DOHH2 (cell line): ENCODE data around the gene CUEDC1.

Experiments used
- H3F3A ChIP-seq: fragments of 200-600 bp; sonication (generic), shearing (Covaris generic); 2 replicates; pipeline ENCODE4 v1.6.0; 2016; ENCODE audit warnings: antibody characterized with exemption, mild to moderate bottlenecking; ENCODE audit not compliant: control insufficient read depth, insufficient read depth
- H3K27ac ChIP-seq: fragments of 200-600 bp; sonication (generic); 2 replicates; pipeline ENCODE4 v1.5.1; 2014; ENCODE audit warnings: low read depth, mild to moderate bottlenecking, low read length, moderate library complexity
- H3K27me3 ChIP-seq: fragments of 200-600 bp; sonication (generic); 2 replicates; pipeline ENCODE4 v1.6.1; 2014; ENCODE audit warnings: mild to moderate bottlenecking, low read length, mixed read lengths; ENCODE audit not compliant: control insufficient read depth
- H3K36me3 ChIP-seq: fragments of 200-600 bp; sonication (generic); 2 replicates; pipeline ENCODE4 v1.6.1; 2014; ENCODE audit warnings: mild to moderate bottlenecking, low read length, moderate library complexity, mixed read lengths; ENCODE audit not compliant: control insufficient read depth
- H3K4me1 ChIP-seq: fragments of 200-600 bp; sonication (generic); 2 replicates; pipeline ENCODE4 v1.6.1; 2014; ENCODE audit warnings: mild to moderate bottlenecking, low read length, mixed read lengths; ENCODE audit not compliant: control insufficient read depth
- H3K4me2 ChIP-seq: fragments of 200-600 bp; sonication (generic); 2 replicates; pipeline ENCODE4 v1.6.0; 2014; ENCODE audit warnings: mild to moderate bottlenecking, low read length, moderate library complexity
- H3K4me3 ChIP-seq: fragments of 200-600 bp; sonication (generic); 2 replicates; pipeline ENCODE4 v1.5.1; 2014; ENCODE audit warnings: mild to moderate bottlenecking, low read length, mixed read lengths
- H3K79me2 ChIP-seq: fragments of 200-600 bp; sonication (generic); 2 replicates; pipeline ENCODE4 v1.6.1; 2014; ENCODE audit warnings: mild to moderate bottlenecking, low read length, mixed read lengths; ENCODE audit not compliant: control insufficient read depth
- H3K9me2 ChIP-seq: fragments of 200-600 bp; sonication (generic); replicated peaks from 2 replicates; pipeline ENCODE4 v1.6.1; 2014; ENCODE audit warnings: mild to moderate bottlenecking, low read length, mixed read lengths; ENCODE audit not compliant: control insufficient read depth
- H3K9me3 ChIP-seq: fragments of 200-600 bp; sonication (generic); 2 replicates; pipeline ENCODE4 v1.6.1; 2014; ENCODE audit warnings: antibody characterized with exemption, low read length, mixed read lengths; ENCODE audit not compliant: control insufficient read depth, insufficient read depth
- H4K20me1 ChIP-seq: fragments of 200-600 bp; sonication (generic); 2 replicates; pipeline ENCODE4 v1.6.0; 2014; ENCODE audit warnings: low read depth, mild to moderate bottlenecking, antibody characterized with exemption, low read length, moderate library complexity; ENCODE audit not compliant: control insufficient read depth, insufficient read depth
- EZH2phosphoT487 ChIP-seq: fragments of 200-600 bp; sonication (generic); IDR thresholded peaks from 2 replicates; pipeline ENCODE4 v1.6.1; 2017; ENCODE audit warnings: borderline replicate concordance, mild to moderate bottlenecking, antibody characterized with exemption, low read length, moderate library complexity, mixed read lengths
- TF ChIP-seq, protein P1 (sequence below): fragments of 200-600 bp; sonication (generic); IDR thresholded peaks from one replicate; pipeline ENCODE4 v1.5.1; 2014; ENCODE audit warnings: antibody characterized with exemption, mild to moderate bottlenecking, low read depth, low read length; ENCODE audit not compliant: poor library complexity, severe bottlenecking

CUEDC1 gene

DNA sequence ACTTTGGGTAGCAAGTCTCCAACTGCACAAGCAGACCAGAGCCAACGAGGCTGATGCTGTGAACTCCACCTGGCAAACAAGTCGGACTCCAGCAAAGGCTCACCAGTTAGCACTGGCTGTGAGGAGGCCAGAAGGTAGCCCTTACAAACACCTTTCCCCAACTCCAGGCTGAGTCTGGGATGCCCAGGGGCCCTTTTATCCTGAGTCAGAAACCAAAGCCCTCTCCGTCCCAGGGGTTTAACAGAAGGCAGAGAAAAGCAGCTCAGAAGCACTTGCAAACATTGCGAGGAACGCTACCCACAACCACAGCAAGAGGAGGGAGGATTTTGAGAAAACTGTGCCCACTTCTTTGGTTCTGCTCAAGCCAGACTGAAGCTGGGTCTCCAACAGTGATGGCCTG lies 25.0 kb downstream of the CUEDC1 start:
- Histone ChIP-seq H3K27ac (no peak overlapping the region), H3K4me1 (peaks cover 5% of the 10 kb centered on the region; the same call in 1 of the 2 replicates), H3K4me3 (no peak overlapping the region), H3K9me3 (no peaks in the 10 kb centered on the region), H3K4me2 (no peak overlapping the region), H3F3A (no peaks in the 10 kb centered on the region), H3K36me3 (no peaks in the 10 kb centered on the region), H3K79me2 (no peaks in the 10 kb centered on the region), H4K20me1 (no peaks in the 10 kb centered on the region; the same call in 1 of the 2 replicates), H3K27me3 (peaks cover 57% of the 10 kb centered on the region), H3K9me2 (no peaks in the 10 kb centered on the region)
- TF ChIP-seq, protein P1, sequence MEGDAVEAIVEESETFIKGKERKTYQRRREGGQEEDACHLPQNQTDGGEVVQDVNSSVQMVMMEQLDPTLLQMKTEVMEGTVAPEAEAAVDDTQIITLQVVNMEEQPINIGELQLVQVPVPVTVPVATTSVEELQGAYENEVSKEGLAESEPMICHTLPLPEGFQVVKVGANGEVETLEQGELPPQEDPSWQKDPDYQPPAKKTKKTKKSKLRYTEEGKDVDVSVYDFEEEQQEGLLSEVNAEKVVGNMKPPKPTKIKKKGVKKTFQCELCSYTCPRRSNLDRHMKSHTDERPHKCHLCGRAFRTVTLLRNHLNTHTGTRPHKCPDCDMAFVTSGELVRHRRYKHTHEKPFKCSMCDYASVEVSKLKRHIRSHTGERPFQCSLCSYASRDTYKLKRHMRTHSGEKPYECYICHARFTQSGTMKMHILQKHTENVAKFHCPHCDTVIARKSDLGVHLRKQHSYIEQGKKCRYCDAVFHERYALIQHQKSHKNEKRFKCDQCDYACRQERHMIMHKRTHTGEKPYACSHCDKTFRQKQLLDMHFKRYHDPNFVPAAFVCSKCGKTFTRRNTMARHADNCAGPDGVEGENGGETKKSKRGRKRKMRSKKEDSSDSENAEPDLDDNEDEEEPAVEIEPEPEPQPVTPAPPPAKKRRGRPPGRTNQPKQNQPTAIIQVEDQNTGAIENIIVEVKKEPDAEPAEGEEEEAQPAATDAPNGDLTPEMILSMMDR = no peak
- no peak for TF ChIP-seq EZH2phosphoT487

GRCh38 chr17:57929386-57929785 lies 25.8 kb downstream of the CUEDC1 start:
- Histone ChIP-seq H3F3A (no peaks in the 10 kb centered on the region), H3K79me2 (no peaks in the 10 kb centered on the region), H3K4me3 (no peak overlapping the region), H3K9me2 (no peaks in the 10 kb centered on the region), H3K4me2 (no peak overlapping the region), H3K27me3 (peaks cover 55% of the 10 kb centered on the region), H3K27ac (no peak overlapping the region), H4K20me1 (no peaks in the 10 kb centered on the region; the same call in 1 of the 2 replicates), H3K9me3 (no peaks in the 10 kb centered on the region), H3K4me1 (peaks cover 5% of the 10 kb centered on the region; the same call in 1 of the 2 replicates), H3K36me3 (no peaks in the 10 kb centered on the region)
- TF ChIP-seq, protein P1 = no peak
- TF ChIP-seq EZH2phosphoT487 = no peak

DNA sequence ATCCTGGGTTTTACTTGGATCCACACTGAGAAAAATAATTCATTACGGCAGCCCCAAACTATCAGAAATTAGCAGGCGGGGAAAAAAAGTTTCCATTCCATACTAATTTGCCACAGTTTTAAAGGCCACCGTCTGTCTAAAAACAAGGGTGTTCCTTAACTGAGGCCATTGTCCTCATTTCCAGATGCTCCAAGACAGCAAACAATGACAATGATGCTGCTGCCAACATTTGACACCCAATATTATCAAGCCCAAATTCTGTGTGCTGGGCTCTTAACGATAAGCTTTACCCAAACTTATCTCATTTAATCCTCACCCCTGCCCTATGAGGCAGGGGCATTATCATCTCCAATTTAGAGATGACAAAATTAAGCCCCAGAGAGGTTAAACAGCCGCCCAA lies 26.3 kb downstream of the CUEDC1 start:
- H3K27me3 ChIP-seq = peaks cover 55% of the 10 kb centered on the region
- H3K4me3 ChIP-seq = no peak overlapping the region
- H3K36me3 ChIP-seq = no peaks in the 10 kb centered on the region
- H3K9me3 ChIP-seq = no peaks in the 10 kb centered on the region
- no peaks in the 10 kb centered on the region for H3F3A ChIP-seq
- no peak overlapping the region for H3K27ac ChIP-seq
- peaks cover 5% of the 10 kb centered on the region; the same call in 1 of the 2 replicates for H3K4me1 ChIP-seq
- H3K79me2 ChIP-seq = no peaks in the 10 kb centered on the region
- no peak for TF ChIP-seq EZH2phosphoT487
- TF ChIP-seq, protein P1 = no peak
- H4K20me1 ChIP-seq = no peaks in the 10 kb centered on the region; the same call in 1 of the 2 replicates
- H3K9me2 ChIP-seq = no peaks in the 10 kb centered on the region
- no peak overlapping the region for H3K4me2 ChIP-seq
